GM12892 (cell line): ENCODE measurements around the gene NTSR1.

ENCODE experiments used
- POLR2A ChIP-seq: IDR thresholded peaks from 2 replicates; pipeline ENCODE4 v1.6.1; 2011; ENCODE audit warnings: low read depth, low read length, control low read depth
- POLR2AphosphoS5 ChIP-seq: IDR thresholded peaks from 2 replicates; pipeline ENCODE4 v1.6.1; 2011; ENCODE audit warnings: low read depth, low read length, control low read depth

DNA sequence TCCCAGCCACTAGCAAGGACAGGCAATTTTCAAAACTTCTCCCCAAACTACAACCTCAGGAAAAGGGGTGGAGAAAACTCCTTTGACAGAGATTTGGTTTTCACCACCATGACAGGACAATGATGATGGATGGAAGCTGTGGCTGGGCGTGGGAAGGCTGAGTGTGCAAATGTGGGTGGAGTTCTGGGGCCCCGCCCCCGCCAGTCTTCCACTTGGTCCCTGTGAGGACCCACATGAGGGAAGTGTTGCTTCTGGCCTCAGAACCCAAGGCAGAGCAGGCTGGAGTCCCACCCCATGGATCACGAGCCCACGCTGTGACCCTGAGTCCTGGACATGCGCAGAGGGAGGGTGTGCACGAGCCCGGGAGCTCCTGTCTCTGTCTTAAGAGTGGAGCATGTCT, 66.1 kb downstream of the NTSR1 start:
- TF ChIP-seq POLR2AphosphoS5 (no peak), POLR2A (no peak)
